LNCaP clone FGC (cell line): ENCODE measurements around the gene SLCO3A1.
"Not testable (repeated sequence)": the region's sequence is repeated elsewhere in the genome, so short reads cannot be mapped to it uniquely, and the experiment has no call there.

ENCODE experiments used
- DNase-seq: peaks from one replicate; pipeline ENCODE4 v3.0.0-alpha.2; 2011; ENCODE audit warnings: low read depth
- H3K4me3 ChIP-seq: 2 replicates; pipeline ENCODE4 v1.5.1; 2011; ENCODE audit warnings: mild to moderate bottlenecking, low read depth, low read length, control low read depth
- TF ChIP-seq, protein P1 (sequence below): IDR thresholded peaks from 2 replicates; pipeline ENCODE4 v1.5.1; 2012; ENCODE audit warnings: mild to moderate bottlenecking; ENCODE audit not compliant: control insufficient read depth, insufficient read depth; ENCODE audit errors: extremely low read depth

SLCO3A1 gene

DNA sequence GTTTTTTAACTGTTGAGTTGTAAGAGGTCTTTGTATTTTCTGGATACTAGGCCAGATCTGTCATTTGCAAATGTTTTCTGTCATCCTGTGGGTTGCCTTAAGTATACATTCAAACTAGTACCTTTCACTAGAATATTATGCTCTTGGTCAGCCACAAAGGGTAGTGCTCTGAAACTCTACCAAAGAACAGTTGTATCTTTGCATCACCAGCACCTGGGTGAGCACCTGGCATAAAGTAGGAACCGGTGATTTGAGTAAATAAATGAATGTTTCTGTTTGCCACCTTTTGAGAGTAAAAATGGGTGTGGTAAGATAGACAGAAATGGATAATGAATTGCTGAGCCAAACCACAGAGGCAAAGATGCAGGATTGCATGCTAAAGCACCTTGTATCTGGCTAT, 98.7 kb downstream of the SLCO3A1 start:
- H3K4me3 ChIP-seq: no peak overlapping the region
- TF ChIP-seq, protein P1, sequence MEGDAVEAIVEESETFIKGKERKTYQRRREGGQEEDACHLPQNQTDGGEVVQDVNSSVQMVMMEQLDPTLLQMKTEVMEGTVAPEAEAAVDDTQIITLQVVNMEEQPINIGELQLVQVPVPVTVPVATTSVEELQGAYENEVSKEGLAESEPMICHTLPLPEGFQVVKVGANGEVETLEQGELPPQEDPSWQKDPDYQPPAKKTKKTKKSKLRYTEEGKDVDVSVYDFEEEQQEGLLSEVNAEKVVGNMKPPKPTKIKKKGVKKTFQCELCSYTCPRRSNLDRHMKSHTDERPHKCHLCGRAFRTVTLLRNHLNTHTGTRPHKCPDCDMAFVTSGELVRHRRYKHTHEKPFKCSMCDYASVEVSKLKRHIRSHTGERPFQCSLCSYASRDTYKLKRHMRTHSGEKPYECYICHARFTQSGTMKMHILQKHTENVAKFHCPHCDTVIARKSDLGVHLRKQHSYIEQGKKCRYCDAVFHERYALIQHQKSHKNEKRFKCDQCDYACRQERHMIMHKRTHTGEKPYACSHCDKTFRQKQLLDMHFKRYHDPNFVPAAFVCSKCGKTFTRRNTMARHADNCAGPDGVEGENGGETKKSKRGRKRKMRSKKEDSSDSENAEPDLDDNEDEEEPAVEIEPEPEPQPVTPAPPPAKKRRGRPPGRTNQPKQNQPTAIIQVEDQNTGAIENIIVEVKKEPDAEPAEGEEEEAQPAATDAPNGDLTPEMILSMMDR: no peak
- DNase-seq: no peak

DNA sequence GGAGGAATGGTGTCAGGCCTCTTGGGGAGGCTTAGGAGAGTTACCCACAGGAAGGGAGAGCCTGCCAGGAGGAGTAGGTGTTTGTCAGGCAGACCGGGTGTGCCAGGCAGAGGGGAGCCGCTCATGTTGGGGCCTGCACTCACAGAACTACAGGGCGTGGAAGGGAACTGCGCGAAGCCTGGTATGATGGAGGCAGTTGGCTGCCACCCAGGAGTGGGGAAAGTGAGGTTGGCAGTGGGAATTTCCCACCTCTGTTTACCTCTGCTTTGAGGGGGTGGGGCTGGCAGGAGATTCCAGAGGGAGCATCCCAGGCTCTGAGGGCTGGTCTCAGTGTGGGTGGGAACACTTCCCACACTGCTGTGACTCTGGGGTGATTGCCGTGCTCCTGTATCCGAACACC, 99.9 kb downstream of the SLCO3A1 start:
- DNase-seq: no peak
- TF ChIP-seq, protein P1: no peak
- H3K4me3 ChIP-seq: no peak overlapping the region

DNA sequence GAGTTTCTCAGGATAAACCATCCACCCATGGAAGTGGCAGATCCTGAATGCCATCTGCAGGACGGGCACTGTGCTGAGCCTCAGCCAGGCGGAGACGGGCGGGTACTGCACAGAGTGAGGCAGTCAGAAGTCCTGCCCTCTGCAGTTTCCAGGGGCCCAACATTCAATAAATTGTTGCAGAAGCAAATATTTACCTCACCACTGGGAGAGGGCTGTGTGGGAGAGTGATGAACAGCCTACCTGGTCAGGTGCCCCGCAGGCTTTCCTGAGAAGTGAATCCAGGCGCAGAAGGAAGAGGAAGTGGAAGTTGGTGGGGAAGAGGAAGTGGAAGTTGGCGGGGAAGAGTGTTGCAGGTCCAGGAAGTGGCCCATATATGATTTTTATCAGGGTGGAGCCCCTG, 100.8 kb downstream of the SLCO3A1 start:
- DNase-seq: no peak
- TF ChIP-seq, protein P1: peak; percentile 23; the same call in 1 of the 2 replicates
- H3K4me3 ChIP-seq: no peak overlapping the region

DNA sequence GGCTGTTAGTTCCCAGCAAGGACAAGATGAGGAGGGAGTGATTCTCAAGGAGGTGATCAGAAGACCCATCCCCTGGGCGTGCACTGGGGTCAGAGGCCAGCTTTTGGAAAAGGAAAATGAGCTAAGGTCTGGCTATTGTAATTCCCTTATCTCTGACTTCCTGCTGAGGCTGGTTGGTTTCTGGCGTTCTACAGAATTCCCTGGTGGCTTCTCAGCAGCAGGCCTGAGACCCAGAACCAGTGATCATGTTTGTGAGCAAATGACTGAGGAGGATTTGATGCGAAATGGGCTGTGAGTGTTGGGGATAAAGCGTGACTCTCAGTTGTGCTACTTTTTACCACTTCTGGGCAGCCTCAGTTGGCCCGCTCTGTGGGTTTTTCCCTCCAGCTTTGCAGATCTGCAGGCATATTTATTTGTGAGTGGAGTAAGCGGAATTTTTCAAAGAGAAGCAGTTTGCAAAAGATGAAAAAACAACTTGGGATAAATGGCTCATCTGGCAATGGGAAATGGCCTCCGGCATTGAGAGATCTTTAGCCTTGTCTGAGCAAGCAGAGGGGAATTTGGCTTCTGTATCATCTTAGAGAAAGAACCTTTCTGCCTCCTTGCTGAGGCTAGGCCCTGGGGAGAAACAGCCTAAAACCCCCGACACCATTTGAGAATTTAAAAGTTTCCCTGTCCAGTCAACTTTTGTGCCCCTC, 102.7 kb downstream of the SLCO3A1 start:
- H3K4me3 ChIP-seq: no peak overlapping the region
- TF ChIP-seq, protein P1: no peak
- no peak for DNase-seq

DNA sequence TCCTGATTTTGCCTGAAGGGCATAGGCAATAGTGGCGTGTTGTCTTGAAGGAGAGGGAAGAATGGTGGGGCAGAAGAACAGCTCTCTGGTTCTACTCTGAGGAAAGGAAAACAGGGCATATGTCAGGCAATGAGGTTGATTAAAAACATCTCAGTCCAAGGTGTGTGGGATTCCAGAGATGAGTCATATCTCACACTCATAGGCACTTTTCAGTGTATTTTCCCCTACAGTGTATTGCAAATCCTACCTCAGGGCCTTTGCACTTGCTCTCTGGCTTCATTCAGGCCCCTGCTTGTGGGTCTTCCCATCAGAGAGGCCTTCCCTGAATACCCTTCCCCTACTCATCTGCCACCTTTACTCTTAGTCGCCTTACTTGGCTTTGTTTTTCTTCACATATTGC, 107.8 kb downstream of the SLCO3A1 start:
- TF ChIP-seq, protein P1: no peak
- DNase-seq: no peak
- no peak overlapping the region for H3K4me3 ChIP-seq

DNA sequence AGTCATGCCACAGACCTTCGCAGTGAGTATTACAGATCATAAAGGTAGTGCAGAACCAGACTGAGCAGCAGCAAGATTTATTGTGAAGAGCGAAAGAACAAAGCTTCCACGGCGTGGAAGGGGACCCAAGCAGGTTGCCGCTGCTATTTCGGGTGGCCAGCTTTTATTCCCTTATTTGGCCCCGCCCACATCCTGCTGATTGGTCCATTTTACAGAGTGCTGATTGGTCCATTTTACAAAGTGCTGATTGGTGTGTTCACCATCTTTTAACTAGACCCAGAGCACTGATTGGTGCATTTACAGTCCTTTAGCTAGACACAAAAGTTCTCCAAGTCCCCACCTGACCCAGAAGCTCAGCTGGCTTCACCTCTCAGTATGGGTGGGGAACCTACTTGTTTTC, 110.2 kb downstream of the SLCO3A1 start:
- not testable (repeated sequence) for H3K4me3 ChIP-seq, DNase-seq

DNA sequence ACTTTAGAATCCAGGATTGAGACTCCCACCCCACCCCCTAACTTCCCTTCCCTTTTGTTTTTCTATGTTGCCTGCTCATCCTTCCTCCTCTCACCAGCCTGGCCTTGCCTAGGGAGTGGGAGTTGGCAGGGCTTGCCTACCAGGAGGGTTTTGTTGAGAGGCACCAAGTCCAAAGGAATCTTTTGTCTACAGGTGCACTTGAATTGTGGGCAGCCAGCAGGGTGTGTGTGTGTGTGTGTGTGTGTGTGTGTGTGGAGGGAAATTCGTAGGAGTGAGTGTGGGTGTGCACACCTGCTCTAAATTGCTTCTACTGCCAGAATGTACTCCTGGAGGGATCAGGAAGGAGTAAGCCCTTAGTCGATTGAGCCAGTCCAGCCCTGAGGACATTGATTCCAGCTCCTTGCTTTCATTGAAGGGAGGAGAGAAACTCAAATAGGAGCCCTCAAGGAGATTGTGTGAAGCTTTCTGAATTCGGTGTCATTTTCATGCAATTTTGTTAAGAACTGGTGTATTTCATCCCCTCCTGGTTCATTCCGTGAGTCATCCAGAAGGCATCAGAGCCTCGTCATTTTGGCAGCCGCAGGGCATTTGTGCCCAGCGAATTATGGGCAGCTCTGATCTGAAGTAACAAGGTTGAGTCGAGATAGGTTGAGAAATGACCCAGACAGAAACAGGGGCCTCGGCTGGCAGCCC, 112.1 kb downstream of the SLCO3A1 start:
- no peak overlapping the region for H3K4me3 ChIP-seq
- TF ChIP-seq, protein P1: no peak
- no peak for DNase-seq
